Liver (tissue), 3 donors: Measurements from ENCODE around the gene FAM228B.

Experiments
- CTCF ChIP-seq: fragments of 150-350 bp; IDR thresholded peaks from 2 replicates; pipeline ENCODE4 v1.5.1; 2017; ENCODE audit warnings: improper control_type of control experiment, low read depth, low read length; ENCODE audit not compliant: missing input control
- JUND ChIP-seq, 2 donors: IDR thresholded peaks; 2 replicates each; pipeline ENCODE4 v1.6.1; 2016; ENCODE audit warnings: antibody characterized with exemption in 2 of 2
- donor health status: healthy.
- donor health status: healthy.

DNA sequence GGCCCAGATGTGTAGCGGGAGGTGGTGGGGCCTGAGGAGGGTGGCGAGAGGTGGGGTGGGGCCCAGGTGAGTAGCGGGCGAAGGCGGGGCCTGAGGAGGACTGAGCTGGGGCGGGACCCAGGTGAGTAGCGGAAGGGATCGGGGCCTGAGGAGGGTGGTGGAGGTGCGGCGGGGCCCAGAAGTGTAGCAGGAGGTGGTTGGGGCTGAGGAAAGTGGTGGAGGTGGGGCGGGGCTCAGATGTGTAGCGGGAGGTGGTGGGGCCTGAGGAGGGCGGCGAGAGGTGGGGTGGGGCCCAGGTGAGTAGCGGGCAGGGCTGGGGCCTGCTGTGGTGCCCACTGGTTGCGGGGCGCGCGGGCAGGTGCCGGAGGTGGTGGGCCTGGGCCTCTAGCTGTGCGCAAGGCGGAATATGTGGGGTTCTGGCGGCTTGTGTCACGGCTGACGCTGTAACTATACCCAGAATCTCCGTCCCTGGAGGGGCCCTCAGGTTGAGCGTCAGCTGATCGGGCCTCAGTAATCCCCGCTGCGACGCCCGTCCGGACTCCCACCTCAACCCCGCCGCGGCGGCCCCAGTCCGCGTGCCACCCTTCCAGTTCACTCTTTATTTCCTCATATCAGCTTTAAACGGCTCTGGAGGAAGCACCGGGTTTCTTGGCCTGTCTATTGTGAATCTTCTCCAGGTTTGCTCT lies 46.3 kb upstream of the FAM228B start:
- TF ChIP-seq CTCF: no peak
- no peak for TF ChIP-seq JUND (IDR thresholded peaks at IDR 0.05)
